ENCODE data around the gene LRFN2.

LRFN2 gene

GRCh38 chr6:40395066-40395697 lies 192.0 kb downstream of the LRFN2 start:
- no peak for DNase-seq

DNA sequence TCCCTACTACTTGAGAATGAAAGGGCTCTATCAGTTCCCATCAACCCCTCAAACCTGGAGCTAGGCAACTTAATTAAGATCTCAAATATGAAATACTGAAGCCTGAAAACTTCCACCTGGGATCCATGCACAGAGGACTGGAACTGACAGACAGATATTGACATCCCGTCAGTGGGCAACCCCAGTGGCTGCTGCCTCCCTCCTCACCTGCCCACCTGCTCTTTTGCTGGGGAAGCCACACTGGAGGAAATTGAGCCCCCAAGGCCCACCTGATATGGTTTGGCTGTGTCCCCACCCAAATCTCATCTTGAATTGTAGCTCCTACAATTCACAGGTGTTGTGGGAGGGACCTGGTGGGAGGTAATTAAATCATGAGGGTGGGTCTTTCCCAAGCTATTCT lies 192.8 kb downstream of the LRFN2 start:
- no peak for DNase-seq

DNA sequence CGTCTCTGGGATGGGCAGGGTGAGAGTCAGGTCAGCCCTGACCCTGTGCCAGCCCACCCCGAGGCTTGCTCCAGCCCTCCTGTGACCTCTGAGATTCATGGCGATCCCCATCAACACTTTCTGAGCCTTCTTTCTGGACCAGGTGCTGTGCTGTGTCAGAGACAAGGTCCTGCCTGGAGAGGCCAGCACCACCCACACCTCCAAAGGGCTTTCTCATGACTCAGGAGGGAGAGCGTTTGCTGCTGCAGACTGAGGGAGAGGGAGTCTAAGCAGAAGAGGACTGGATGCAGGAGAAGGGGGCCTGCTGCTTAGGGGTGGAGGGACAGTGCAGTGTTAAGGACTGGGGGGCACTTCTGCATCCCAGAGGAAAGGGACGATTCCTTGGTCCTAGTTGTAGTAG lies 193.5 kb downstream of the LRFN2 start:
- no peak for DNase-seq

DNA sequence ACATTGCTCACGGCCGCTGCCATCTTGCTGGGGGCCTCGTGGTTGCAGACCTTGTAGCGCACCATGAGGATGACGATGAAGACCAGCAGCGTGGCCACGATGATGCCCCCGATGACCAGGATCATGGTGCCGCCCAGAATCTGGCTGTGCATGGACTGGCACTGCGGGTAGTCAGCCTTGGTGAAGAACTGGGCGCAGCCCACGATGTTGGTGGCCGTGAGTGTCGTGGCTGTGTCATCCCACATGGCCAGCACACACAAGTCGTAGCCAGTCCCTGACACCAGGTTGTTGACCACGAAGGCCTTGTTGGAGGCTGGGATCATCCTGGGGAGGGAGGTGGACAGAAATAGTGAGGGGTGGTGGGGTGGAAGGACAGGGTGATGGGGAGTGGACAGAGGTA lies 194.6 kb downstream of the LRFN2 start:
- DNase-seq = no peak

DNA sequence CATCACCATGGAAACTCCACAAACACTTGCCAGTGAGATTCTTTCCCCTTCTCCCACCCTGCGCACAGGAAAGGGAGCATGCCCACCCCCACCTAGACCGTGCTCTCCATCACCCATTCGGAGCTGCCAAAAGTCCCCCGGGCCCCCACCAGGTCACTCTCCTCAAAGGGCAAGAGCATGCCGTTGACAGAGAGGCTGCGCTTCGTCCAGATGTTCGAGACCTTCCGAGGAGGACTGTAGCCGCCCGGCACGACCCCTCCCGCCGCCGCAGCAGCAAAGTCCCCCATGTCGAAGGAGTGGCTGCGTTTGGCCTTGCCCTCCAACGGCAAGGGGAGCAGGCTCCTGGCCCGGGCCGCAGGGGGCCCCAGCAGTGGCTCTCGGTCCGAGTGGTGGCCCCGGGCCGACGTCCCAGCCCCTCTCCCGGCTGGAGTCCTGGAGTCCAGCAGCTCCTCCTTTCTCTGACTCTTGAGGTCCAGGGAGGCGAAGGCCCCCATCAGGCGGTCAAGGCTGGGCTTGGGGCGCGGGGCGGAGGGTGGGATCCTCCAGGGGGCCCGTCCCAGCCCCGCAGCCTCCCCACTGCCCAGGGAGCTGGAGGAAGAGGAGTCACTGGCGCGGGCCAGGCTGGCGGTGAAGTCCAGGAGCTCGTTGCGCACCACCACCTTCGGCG lies 195.2 kb downstream of the LRFN2 start:
- no peak for DNase-seq

DNA sequence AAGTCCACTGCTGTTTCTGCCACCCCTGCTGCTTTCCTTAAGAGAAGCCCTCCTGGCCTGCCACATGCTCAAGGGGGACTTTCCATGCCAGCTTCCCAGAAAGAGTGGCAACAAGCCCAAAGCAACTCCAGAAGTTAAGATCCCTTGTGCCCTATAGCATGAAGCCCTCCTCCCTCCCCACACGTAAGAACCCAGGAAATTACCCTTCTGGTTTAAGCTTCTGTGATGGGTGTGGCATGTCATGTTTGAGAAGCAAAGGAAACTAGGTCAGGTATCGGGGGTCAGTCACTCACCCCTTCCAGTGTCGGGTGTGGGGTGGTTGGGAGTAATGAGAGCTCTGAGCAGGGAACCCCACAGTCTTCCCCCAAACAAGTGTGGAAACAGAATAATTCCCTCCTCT lies 196.1 kb downstream of the LRFN2 start:
- DNase-seq = no peak

- no peak for DNase-seq
Observed at GRCh38 chr6:40390144-40390800, 196.9 kb downstream of the LRFN2 start.

GRCh38 chr6:40389254-40389653 lies 197.9 kb downstream of the LRFN2 start:
- no peak for DNase-seq

GRCh38 chr6:40387871-40388264 lies 199.3 kb downstream of the LRFN2 start:
- DNase-seq = no peak

DNA sequence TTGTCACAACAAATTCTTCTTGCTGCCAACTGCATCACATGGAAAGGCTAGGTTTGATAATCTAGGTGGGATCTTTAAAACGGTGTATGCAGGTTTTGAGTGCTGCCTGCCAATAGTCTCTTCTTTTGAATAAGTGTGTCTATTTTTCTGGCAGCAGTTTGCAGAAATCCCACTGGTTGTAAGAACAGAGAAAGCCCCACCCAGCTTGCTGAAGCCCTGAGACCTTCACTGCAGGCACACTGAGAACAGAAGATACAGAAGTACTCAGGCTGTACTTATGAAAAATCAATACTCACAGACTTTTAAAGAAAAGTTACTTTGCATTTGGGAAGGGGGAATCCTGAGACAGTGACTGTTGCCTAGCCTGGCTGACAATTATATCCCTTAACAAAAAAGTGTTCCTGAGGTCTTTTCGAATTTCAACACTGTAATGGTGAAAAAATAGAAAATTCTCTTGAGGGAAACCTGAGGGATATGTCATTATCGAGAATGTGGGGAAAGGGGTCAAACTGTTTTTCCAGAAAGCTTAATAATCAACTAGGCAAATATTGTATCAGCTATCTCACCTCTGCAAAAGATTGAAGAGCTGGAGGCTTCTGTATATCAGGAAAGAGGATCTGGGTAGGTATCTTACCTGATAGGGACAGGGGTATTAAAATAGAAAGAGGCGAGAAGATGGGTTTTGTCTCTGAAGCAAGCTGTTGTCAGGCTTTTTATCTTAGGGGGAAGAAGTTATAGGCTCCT lies 199.9 kb downstream of the LRFN2 start:
- DNase-seq = no peak

DNA sequence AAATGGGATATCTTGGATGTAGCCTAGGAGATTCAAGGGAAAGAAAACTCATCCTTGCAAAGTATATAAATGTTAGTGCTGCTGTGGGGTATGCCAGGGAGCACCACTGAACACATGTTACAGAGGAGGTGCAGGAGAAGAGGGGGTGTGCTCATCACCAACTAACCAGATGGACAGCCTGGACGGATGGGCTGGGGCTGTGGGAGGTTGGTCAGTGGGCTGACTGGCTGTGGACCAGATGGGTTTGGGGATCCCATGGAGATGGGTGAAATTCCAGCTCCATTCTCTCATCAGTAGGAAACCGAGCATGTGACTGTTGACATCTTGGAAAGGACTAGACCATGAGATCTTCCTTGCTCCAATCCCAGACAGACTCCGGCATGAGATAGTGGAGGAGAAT lies 201.0 kb downstream of the LRFN2 start:
- no peak for DNase-seq

- DNase-seq = no peak
Observed at GRCh38 chr6:40383348-40384115, 203.6 kb downstream of the LRFN2 start.

GRCh38 chr6:40380271-40380670 lies 206.9 kb downstream of the LRFN2 start:
- DNase-seq = no peak

GRCh38 chr6:40379811-40380210 lies 207.4 kb downstream of the LRFN2 start:
- no peak for DNase-seq

DNA sequence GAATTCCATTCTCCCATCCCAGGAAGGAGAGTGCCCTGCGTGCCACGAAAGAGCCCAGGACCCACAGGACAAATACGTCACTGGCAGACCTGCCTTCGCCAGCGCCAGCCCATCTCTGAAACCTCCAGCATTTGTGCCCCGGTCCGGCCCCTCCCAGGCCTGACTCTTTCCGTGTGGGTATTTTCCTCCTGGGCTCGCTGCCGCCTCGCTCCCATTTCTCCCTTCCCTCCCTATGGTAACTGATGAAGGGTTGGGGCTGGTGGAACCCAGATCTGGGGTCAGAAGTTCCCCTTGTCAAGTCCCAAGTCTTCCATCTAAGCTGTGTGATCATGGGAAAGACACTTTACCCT lies 208.5 kb downstream of the LRFN2 start:
- DNase-seq = no peak

DNA sequence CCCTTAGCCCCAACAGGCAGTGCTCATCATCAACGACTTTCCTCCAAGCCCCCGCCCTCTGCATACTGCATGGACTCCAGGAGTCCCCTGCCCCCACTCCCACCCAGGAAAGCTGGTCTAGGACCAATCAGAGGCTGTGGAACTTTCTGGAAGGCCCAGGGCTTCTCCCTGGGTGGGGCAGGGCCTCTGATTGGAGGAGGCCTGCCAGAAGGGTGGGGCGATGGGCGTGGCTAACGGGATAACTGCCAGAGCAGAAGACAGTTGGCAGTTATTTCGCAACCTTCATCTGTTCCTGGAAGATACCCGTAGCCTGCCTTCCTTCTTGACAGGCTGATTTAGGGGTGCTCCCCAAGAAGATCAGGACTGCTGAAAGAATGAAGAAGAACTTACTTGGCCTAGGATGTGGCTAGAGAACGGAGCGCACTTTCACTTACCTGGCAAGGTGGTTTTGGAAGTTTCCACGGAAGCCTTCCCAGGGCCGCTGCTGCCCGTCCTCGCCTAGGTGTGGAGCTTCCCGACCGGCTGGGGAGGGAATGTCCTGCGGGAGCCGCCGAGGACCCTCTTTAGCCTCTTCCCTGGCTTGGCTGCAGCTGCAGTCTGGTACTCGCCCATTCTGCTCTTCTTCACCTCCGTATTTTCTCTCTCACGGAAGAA lies 209.0 kb downstream of the LRFN2 start:
- DNase-seq = no peak

- DNase-seq = no peak
Observed at GRCh38 chr6:40377173-40377806, 209.9 kb downstream of the LRFN2 start.

DNA sequence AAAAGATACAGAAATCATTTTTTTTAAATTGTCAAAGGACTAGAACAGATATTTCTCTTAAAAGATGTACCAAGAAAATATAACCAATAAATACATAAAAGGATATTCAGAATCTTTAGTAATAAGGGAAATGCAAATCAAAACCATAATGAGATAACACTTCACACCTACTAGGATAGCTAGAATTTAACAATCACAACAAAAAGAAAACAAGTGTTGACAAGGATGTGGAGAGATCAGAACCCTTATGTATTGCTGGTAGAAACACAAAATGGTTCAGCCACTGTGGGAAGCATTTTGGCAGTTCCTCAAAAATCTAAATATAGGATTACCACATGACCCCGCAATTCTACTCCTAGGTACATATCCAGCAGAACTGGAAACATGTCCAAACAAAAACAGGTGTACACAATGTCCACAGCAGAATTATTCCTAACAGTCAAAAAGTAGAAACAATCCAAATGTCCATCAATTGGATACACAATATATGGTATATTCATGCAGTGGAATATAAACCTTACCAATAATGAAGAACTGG lies 211.0 kb downstream of the LRFN2 start:
- no peak for DNase-seq

DNA sequence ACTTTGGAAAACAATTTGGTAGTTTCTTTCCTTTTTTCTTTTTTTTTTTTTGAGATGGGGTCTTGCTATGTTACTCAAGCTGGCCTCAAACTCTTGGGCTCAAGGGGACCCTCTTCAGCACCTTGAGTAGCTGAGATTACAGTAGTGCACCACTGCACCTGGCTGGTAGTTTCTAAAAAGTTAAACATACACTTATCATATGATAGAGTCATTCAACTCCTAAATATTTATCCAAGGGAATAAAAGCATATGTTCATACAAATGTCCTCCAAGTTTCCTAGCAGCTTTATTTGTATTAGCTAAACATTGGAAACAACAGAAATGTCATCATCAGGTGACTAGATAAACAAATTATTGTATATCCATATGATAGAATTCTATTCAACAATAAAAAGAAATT lies 213.9 kb downstream of the LRFN2 start:
- DNase-seq = no peak

GRCh38 chr6:40371621-40372020 lies 215.5 kb downstream of the LRFN2 start:
- DNase-seq = peak in 1 of 5 donors; percentile 47

DNA sequence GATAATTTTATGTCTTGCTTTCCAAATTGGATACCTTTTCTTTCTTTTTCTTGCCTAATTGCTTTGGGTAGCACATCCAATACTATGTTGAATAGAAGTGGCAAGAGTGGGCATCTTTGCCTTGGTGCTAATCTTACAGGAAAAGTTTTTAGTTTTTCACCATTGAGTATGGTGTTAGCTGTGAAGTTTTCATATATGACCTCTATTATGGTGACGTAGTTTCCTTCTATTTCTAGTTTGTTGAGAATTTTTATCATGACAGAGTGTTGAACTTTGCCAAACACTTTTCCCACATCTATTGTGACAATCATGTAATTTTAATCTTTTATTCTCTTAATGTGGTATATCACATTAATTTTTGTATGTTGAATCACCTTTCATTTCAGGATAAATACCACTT lies 216.1 kb downstream of the LRFN2 start:
- no peak for DNase-seq

GRCh38 chr6:40369891-40370290 lies 217.3 kb downstream of the LRFN2 start:
- DNase-seq = peak in 1 of 5 donors; percentile 25
